GM12874 (cell line): ENCODE results near the gene PREP.

Experiments
- CTCF ChIP-seq: IDR thresholded peaks from 2 replicates; pipeline ENCODE4 v1.5.1; 2011; ENCODE audit warnings: low read depth, mild to moderate bottlenecking, control low read depth, low read length, moderate library complexity; ENCODE audit not compliant: insufficient read depth

The PREP gene

GRCh38 chr6:105263685-105264610 is 138.9 kb downstream of the PREP start:
- TF ChIP-seq CTCF, result no peak

- no peak for TF ChIP-seq CTCF
Measured at GRCh38 chr6:105259913-105260889, 142.7 kb downstream of the PREP start.

GRCh38 chr6:105258816-105259215 is 144.1 kb downstream of the PREP start:
- no peak for TF ChIP-seq CTCF

- no peak for TF ChIP-seq CTCF
Measured at GRCh38 chr6:105257340-105257739, 145.5 kb downstream of the PREP start.

GRCh38 chr6:105256619-105257018 is 146.3 kb downstream of the PREP start:
- no peak for TF ChIP-seq CTCF

GRCh38 chr6:105253787-105254186 is 149.1 kb downstream of the PREP start:
- TF ChIP-seq CTCF, result no peak

GRCh38 chr6:105251689-105252088 is 151.2 kb downstream of the PREP start:
- TF ChIP-seq CTCF, result no peak
